HG03558 (cell line): Measurements from ENCODE around the gene RPP14.
"Not testable (repeated sequence)": the region's sequence is repeated elsewhere in the genome, so short reads cannot be mapped to it uniquely, and the experiment has no call there.

ENCODE experiments used
- ATAC-seq: cut with Tn5 transposase; IDR thresholded peaks from one replicate; pipeline ENCODE4 v1.9.1; 2021; ENCODE audit warnings: moderate number of reproducible peaks; ENCODE audit not compliant: unreplicated experiment; ENCODE audit errors: extremely low read depth

The RPP14 gene

DNA sequence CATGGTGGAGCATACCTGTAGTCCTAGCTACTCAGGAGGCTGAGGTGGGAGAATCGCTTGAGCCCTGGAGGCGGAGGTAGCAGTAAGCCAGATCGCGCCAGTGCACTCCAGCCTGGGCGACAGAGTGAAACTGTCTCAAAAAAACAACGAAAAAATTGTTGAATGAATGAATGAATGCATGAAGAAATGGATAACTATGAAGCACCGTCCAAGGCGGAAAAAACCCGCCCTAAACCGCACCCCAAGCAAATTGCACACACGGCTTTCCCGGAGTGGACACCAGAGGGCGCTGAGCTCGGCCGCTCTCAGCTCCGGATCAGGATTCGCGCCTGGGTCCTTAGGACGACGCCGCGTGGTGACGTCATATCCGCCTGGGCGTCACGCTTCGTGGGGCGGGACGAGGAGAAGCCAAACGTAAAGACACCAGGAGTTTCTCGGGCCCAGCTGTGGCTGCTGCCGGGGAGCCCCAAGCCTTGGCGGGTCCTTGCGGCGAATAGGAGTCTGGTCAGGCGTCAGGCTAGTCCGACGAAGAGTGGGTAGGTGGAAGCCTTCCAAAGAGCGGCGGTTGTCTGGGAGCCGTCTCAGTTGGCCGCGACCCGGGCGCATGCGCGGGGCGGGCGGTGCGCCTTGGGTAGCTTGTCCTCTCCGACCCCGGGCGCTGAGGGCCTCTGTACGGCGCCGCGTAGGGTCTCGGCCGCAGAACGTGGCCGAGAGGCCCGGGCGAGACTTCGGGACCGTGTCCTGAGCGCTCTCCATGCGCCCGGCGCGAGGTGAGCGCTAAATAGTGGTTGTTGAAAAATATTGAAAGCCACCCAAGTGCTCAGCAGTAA is at the start of gene RPP14, which contains the start of gene HTD2:
Gene RPP14 (plus strand): TSS at position 364 of the 830 bp plus-strand sequence. CDS start 4,085 bp downstream, outside the sequence.
Gene HTD2 (plus strand): TSS at position 639 of the 830 bp plus-strand sequence. CDS start 11,094 bp downstream, outside the sequence.
- peak; percentile 67 for ATAC-seq

DNA sequence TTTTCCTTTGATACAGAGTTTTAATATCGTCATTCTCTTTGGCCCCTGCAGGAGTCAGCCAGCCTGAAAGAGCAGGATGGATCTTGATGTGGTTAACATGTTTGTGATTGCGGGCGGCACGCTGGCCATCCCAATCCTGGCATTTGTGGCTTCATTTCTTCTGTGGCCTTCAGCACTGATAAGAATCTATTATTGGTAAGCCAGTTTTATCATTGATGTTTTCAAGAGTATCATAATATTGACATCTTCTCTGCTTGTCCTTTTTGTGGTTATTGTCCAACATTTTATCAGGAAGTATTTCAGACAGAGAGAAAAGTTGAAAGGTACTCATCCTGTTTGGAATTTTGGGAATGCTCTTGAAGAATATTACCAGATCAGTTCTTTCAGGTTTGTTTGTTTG is 49.5 kb upstream of the RPP14 start:
- ATAC-seq, result no peak

DNA sequence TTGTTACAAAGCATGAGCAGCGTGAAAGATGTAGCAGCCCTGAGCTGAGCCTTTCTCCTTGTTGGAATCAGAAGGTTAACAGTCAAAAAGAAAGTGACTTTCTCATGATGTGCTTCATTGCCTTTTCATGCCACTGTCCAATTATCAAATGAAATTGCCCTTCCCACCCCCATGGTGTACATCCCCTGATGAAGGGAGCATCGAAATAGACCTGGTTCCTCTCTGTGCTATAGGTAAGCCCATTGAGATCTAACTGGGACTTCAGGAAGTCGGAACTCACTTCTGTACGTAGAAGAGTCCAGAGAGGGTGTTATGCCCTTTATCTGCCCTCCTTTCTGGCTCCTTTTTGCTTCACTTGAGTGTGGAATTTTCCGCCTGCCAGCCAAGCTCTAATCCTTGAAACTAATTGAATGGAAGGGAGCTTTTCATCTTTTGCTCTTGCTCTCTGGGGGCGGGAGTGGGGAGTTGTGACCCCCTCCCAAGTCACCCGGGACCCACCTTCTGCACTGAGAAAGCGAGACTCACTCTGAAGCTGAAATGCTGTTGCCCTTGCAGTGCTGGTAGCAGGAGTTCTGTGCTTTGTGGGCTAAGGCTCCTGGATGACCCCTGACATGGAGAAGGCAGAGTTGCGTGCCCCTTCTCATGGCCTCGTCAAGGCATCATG is 47.5 kb upstream of the RPP14 start:
- ATAC-seq, result no peak

DNA sequence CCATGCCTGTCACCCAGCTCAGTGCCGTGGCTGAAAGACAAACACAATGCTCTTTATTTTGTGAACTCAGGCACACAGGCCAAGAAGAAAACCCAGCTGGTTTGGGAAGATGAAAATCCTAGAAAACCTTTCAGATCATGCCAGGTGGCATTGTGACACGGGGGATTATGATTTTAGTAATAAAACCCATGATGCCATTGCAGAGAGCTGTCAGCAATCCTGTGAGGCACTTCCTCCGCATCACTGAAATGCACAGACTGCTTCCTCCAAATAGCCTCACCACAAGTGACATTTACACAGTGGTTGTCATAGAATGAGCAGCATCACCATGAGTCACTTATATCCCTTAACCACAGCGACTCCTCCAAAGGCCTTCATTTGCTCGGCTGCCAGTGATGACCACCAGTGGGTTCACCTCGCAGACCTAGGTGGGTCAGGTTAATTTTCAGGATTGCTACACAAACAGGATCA is 45.7 kb upstream of the RPP14 start:
- no peak for ATAC-seq

DNA sequence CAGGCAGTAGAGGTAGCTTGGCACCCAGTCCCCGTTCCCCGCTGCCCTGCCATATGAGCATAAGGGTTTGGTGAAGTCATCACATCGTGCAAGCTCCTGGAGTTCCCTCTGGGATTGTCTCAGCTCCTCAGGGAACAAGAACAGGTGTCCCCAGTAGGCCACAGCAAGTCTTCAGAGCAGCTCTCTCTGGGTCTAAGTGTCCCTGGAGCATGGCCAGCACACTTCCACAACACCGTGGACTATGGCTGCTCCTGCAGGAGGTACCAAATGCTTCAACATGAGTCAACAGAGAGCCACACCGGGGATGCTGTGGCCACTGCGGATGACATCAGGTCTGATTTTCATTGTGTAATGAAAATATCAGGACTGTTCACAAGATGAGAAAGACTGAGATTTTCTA is 45.3 kb upstream of the RPP14 start:
- no peak for ATAC-seq

DNA sequence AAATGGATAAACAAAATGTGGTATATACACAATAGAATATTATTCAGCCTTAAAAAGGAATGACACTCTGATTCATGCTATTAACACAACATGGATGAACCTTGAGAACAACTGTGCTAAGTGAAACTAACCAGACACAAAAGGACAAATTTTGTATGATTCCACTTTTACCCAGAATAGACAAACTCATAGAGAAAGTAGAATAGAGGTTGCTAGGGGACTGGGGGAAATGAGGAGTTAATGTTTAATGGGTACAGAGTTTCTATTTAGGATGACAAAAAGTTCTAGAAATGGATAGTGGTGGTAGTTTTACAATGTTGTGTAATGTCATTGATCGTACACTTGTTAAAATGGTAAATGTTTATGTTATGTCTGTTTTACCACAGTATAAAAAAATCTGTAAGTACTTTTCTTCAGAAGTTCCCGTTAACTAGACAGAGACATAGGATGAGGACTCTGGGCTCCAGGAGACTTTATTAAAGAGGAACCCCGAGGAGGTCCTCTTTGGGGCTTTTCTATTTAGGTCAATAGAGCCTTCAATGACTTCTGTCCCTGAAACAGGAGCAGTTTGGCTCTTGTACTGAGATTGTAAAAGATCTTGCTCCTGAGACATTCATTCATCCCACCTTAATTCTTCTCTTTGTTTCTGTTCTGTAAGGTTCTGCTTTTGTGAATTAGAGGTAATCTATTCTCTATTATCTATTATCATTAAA is 43.9 kb upstream of the RPP14 start:
- ATAC-seq, result peak; percentile 56

DNA sequence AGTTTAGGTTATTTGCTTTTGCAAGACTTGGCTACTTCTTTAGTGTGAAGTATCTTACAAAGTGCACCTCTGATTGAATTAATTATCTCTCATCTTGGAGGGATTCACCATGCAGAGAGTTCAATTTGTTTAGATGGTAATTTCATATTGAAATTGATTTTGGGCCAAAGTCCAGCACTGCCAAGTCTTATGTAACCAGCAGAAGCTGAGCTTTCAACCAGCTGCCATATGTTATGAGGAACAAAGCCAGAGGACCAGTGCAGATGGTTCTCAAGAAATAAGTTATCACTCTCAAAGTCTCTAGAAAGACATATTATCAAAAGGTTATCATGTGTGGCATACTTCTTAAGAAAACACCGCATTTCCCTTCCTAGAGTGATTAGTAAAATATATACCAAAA is 39.5 kb upstream of the RPP14 start:
- no peak for ATAC-seq

DNA sequence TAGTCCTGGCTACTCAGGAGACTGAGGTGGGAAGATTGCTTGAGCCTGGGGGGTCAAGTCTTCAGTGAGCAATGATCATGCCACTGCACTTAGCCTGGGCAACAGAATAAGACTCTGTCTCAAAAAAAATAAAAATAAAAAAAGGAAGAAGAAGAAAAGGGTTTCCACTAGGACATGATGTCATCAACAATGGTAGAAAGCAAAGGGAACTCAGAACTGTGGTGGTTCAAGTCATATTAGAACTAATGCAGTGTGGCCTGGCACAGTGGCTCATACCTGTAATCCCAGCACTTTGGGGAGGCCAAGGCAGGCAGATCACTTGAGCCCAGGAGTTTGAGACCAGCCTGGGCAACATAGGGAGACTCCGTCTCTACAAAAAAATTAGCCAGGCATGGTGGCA is 38.5 kb upstream of the RPP14 start:
- ATAC-seq, result not testable (repeated sequence)

DNA sequence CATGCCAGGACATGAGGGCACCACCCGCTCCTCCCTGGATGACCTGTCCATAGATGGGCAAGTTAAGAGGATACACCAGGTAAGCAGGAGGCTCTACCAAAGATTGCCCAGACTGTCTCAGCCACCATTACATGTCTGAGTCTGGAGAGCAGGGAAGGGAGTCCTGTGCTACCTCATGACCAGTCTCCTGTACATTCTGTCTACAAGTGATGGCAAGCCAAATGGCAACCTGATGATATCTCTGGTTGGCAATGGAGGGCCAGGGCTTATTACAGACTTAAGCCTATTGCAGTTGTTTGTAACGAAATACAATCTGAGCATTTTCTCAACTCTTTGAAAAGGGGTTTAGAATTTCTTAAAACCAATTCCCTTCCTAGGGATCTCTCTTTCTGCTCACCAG is 36.7 kb upstream of the RPP14 start:
- ATAC-seq, result no peak

DNA sequence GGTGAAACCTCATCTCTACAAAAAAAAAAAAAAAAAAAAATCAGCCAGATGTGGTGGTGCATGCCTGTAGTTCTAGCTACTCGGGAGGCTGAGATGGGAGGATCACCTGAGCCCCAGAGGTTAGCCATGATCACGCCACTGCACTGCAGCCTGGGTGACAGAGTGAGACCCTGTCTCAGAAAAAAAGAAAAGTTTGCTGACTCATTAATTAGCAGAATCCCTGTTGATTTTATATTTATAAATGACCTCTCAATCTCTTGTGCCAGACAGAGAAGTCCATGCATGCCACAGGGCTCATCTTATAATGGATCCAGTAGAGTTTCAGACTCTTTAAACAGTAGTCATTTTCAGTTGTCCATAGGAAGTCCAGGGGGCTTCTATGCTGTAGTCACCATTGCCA is 35.6 kb upstream of the RPP14 start:
- ATAC-seq, result no peak

DNA sequence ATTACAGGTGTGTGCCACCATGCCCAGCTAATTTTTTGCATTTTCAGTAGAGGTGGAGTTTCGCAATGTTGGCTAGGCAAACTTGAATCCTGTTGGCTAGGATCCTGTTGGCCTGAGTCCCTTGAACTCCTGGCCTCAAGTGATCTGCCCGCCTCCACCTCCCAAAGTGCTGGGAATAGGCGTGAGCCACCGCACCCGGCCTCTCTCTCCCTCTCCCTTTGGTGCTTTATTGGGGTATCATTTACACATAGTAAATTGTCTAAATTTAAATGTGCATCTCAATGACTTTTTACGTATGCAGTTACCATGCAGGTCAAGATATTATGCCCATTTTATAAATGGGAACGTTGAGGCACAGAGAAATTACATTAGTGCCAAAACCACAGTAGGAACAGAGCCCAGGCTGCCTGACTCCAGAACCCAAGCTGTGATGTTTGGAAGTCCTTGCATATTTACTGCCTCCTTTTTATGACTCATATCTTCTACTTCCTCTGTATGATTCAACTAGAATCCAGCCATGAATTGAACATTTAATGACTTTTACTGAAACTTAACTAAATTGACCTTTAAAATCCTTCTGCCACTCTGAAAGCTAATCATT is 34.0 kb upstream of the RPP14 start:
- ATAC-seq, result no peak

DNA sequence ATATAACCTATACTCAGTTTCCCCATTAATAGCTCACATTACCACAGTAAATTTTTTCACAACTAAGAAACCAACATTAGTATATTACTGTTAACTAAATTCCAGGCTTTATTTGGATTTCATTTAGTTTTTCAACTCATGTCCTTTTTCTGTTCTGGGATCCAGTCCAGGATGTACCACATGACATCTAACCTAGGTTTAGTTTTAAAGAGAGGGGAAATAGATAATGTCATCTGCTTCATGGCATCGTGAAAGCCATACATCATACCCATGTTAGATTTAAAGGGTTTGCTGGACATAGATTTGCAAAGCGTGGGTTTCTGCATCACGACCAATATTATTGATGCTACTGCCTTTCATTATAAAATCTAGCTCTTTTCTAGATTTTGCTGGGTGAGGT is 33.2 kb upstream of the RPP14 start:
- no peak for ATAC-seq

DNA sequence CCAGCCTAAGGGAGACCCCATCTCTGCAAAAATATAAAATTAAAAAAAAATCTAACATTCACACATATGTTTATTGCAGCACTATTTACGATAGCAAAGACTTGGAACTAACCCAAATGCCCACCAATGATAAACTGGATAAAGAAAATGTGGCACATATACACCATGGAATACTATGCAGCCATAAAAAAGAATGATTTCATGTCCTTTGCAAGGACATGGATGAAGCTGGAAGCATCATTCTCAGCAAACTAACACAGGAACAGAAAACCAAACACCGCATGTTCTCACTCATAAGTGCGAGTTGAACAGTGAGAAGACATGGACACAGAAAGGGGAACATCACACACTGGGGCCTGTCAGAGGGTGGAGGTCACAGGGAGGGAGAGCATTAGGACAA is 32.7 kb upstream of the RPP14 start:
- ATAC-seq, result not testable (repeated sequence)

DNA sequence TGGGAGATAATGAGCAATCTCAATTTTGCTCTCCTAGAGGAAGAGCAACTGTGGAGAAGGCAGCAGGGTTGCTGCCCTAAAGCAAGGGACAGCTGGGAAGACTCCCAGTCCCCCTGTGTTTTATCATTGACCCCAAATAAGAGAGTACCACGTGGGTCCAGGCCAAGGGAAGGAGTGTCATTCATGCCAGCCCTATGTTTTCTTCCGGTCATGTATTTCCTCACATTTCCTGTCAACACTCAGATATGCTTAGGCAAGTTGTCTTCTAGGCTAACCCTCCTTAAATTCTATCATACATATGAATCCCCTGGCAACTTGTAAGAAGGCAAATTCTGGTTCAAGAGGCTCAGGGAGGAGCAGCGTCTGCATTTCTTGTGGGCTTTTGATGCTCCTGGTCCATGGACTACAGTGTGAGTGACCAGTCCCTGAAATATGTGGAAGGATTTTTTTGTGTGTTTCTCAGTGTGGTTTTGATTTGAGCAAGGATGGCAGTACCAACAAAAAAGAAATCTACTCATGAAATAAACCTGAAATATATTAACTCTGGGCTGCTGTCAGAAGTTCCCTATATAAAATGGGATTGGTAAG is 31.9 kb upstream of the RPP14 start:
- no peak for ATAC-seq

DNA sequence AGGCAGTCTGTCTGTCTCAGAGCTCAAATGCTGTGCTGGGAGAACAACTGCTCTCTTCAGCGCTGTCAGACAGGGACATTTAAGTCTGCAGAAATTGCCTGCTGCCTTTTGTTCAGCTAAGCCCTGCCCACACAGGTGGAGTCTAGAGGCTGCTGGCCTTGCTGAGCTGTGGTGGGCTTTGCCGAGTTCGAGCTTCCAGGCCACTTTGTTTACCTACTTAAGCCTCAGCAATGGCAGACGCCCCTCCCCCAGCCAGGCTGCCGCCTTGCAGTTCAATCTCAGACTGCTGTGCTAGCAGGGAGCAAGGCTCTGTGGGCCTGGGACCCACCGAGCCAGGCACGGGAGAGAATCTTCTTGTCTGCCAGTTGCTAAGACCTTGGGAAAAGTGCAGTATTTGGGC is 25.0 kb upstream of the RPP14 start:
- ATAC-seq, result no peak

DNA sequence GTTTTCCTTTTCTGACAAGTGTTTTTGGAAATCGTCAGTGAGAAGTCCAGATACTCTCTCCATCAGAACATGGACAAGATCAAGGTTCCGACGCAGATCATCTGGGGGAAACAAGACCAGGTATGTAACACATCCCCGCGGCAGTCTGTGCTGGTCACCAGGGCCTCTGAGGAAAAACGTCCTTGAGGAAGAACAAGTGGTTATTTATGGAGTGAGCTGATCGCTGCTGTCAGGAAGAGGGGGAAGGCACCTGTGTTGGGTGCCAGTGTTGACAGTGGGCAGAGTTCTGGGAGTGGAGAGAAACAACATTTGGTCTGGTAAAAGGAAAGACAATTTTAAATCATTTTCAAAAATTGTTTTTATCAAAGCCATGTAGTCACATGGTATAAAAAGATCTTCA is 20.7 kb upstream of the RPP14 start:
- ATAC-seq, result no peak

DNA sequence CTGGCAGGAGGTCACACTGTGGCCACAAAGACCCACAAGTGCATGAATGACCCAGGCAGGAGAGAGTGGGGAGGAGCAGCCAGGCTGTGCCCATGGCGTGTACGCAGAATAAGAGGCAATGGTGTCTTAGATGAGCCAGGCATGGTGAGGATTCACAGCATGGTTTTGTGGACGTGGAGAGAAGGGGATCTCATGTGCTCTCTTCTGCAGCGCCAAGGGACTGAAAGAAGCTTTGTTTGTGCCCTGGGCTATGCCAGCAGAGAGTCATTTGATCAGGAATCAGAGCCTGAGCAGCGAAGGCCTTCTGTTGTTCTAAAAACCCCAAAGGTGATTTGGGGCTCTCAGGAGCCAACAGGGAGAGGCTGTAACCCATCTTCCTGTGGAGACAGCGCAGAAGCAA is 18.7 kb upstream of the RPP14 start:
- ATAC-seq, result no peak

DNA sequence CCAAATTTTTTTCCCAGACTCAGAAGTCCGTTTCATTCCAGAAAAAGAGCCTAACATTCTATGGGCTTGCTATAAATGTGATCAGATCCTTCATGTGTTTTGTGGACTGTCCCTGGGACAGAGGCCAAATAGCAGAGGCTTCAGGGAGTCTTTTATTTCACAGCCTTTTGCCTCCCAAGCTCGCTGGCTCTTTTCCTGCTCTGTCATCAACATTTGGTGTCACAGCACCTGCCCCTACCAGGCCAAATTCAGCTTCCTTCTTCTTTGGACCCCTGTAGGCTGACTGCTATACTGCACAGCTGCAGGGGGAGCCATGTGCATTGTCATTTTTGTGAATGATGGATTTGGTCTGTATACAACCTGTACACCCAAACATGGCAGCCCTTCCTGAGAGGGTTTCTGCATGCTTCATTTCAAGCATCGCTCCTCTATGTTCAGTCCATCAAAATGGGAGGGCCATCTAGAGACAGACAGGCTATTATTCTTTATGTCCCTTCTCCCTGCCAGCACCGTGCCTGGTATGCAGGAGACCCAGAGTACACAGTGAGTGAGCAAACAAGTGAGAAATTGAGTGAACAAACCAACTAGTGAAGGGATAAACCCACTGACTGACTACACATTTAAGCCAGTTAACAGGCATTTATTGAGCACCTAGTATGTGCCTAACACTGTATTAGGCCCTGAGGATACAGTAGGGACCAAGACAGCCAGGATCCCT is 17.9 kb upstream of the RPP14 start:
- no peak for ATAC-seq

DNA sequence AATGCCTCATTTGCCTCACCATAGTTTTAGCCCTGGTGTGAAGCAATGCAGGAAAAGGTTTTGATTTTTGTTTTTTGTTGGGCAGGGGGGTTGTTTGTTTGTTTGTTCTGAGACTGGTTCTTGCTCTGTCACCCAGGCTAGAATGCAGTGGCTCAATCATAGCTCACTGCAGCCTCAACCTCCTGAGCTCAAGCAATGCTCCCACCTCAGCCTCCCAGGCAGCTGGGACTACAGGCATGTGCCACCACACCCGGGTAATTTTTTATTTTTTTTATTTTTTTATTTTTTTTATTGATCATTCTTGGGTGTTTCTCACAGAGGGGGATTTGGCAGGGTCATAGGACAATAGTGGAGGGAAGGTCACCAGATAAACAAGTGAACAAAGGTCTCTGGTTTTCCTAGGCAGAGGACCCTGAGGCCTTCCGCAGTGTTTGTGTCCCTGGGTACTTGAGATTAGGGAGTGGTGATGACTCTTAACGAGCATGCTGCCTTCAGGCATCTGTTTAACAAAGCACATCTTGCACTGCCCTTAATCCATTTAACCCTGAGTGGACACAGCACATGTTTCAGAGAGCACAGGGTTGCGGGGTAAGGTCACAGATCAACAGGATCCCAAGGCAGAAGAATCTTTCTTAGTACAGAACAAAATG is 17.0 kb upstream of the RPP14 start:
- ATAC-seq, result not testable (repeated sequence)
